Activated naive CD4-positive, alpha-beta T cell treated with anti-CD3 and anti-CD28 coated beads, Interleukin-2, amount 50 U/mL, for 72 hours (primary cell): ENCODE measurements around the gene UGT2A3. TPM values are rescaled to one million over a fixed set of nuclear protein-coding genes. Genes with fewer than 3 reads are reported as not detected.
"Not testable (repeated sequence)": the region's sequence is repeated elsewhere in the genome, so short reads cannot be mapped to it uniquely, and the experiment has no call there.

Experiments
- ATAC-seq, 2 donors: fragments of 150-1000 bp; cut with Tn5 transposase; 2 replicates each; pipeline ENCODE4 v1.10.0; 2021; ENCODE audit warnings: mild to moderate bottlenecking in 2 of 2, moderate library complexity in 2 of 2
- DNase-seq, 2 donors: peaks; one replicate each; pipeline ENCODE4 v3.0.0; 2021 to 2022; ENCODE audit warnings: low spot score in 2 of 2
- H3K27ac Mint-ChIP-seq, 2 donors: one replicate each; pipeline ENCODE4 v1.8.0; 2022; ENCODE audit warnings: mild to moderate bottlenecking in 2 of 2, mixed read lengths in 2 of 2
- H3K36me3 Mint-ChIP-seq, 2 donors: one replicate each; pipeline ENCODE4 v1.8.0; 2022; ENCODE audit warnings: mixed read lengths in 2 of 2
- H3K9me3 Mint-ChIP-seq, 2 donors: one replicate each; pipeline ENCODE4 v1.8.0; 2022; ENCODE audit warnings: mixed read lengths in 2 of 2
- total RNA-seq, 2 donors: library from RNA; stranded (reverse); gene quantifications; one replicate each; pipeline ENCODE4 v1.2.3, GENCODE V29; 2022

Gene UGT2A3
- not detected for total RNA-seq

DNA sequence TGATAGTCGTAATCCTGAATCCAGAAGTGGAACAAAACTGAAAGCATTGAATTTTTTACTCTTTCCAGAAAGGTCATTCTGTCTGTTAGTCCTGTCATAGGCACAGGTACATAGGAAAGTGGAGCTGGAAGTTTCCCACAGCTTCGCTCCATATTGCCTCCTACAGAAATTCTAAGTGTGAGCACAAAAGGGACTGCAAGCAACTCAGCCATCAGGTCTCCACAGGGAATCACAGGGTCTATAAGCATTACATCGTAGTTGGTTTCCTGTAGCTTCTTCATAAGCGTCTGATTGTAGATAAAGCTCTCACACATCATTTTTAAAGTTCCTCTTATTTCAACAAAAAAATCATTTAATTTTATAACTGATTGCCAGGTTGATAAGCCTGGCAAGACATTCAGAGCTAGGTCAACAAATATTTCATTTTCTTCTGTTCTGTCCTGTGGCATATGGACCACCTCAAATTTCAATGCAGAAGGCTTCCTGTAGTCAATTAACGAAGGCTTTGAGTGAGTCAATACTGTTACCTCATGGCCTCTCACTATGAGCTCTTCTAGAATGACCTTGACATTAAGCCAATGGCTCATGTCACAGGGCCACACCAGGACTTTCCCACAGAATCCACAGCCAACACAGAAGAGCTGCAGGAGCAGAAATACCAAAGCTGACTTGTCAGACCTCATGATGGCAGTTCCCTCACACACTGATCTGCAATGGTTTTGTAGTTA is at the start of gene UGT2A3:
Gene UGT2A3 (minus strand): TSS at position 727 of the 728 bp plus-strand sequence. CDS start 44 bp downstream, at position 683.
- ATAC-seq, result no peak
- H3K36me3 Mint-ChIP-seq, result no peaks in the 10 kb centered on the region
- H3K9me3 Mint-ChIP-seq, result peaks cover 0 to 4% of the 10 kb centered on the region in 2 donors
- DNase-seq, result no peak
- H3K27ac Mint-ChIP-seq, result no peak within 1 kb of the TSS

DNA sequence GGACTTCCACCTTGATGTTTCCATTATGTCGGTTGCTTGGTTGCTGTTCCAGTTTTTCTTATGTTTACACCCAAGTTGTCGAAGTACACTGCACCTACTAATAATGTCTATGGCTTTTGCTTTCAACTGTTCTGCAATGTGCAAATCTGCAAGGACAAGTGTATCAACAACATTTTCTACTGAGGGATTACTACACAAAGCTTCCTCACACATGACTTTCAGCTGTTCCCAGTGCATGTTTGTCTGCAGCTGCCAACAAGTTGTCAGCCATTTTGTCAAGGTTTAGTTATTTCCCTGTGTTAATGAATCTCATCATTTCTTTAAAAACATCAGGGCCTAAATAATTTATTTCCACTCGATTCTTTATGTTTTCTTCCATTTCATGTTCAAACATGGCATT is 45.4 kb upstream of the UGT2A3 start:
- DNase-seq (no peak), ATAC-seq (no peak)
- Mint-ChIP-seq H3K36me3 (no peaks in the 10 kb centered on the region), H3K27ac (no peak overlapping the region), H3K9me3 (peaks cover 0 to 10% of the 10 kb centered on the region in 2 donors)

DNA sequence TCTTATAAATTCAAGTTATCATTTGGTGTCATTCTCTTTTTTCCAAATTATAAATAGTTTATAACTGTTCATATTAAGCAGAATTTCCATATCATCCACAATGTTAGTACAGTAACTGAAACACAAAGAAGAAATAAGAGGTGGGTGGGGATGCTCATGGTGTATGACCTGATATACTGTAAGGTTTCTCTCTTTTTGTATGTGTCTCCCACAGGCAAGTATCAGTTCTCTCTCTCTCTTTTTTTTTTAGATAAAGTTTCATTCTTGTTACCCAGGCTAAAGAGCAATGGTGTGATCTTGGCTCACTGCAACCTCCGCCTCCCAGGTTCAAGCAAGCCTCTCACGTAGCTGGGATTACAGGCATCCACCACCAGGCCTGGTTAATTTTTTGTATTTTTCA is 43.7 kb upstream of the UGT2A3 start:
- H3K27ac Mint-ChIP-seq, result no peak overlapping the region
- peaks cover 0 to 10% of the 10 kb centered on the region in 2 donors for H3K9me3 Mint-ChIP-seq
- DNase-seq (no peak), ATAC-seq (no peak)
- no peaks in the 10 kb centered on the region for H3K36me3 Mint-ChIP-seq

DNA sequence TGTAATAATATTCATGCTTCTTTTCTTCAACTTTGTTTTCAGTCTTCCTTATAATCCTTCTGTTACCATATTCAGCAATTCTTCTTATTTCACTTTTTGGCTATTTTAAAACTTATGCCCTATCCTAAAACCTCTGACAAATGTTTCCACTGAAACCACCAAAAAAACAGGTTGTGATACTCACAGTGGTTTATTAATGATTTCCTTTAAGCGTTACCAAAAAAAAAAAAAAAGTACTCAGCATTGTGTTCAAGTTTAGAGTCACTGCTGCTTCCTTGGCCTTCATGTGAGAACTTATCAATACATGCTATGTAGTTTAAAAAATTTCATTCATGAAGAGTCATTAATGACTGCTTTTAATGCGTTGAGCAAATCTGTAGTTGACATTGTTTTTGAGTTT is 35.4 kb upstream of the UGT2A3 start:
- ATAC-seq, result no peak
- peaks cover 6 to 7% of the 10 kb centered on the region in 2 donors for H3K9me3 Mint-ChIP-seq
- no peak overlapping the region for H3K27ac Mint-ChIP-seq
- DNase-seq, result no peak
- H3K36me3 Mint-ChIP-seq, result peaks cover 0 to 5% of the 10 kb centered on the region in 2 donors

DNA sequence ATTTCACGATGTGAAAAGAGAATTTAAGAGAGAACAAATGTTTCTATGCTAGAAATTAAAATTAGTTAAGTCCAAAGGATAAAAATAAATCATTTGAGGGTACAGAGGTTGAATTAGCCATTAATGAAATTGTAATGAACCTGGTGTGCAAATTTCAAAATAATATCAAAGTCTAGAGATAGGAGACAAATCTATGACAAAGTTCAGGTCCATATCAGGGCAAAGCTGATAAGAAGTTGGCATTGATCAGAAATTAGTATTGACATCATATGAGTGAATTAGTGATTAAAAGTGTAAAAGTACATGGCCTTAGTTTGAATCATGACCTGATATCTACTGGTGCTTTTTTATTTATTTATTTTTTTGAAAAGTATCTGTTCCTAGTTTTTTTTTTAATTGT is 33.8 kb upstream of the UGT2A3 start:
- Mint-ChIP-seq H3K9me3 (peaks cover 6 to 7% of the 10 kb centered on the region in 2 donors), H3K27ac (no peak overlapping the region), H3K36me3 (peaks cover 0 to 5% of the 10 kb centered on the region in 2 donors)
- ATAC-seq, result no peak
- no peak for DNase-seq

DNA sequence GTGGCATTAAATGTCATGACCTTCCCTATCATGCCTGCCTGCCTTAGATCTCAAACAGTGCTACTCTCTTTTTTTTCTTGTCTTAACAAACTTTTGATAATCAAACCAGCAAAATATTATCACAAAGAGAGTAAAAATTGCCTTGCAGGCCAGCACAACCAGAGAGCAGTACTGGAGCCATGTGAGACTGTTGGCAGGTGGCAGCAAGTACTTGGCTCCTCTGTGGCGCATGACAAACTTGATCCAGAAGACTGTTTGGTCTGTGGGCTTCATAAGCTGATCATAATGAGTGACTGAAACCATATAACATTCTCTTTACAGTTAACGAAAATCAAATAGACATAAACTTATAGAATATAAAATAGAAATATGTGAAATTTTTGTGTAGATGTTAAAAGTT is 33.3 kb upstream of the UGT2A3 start:
- Mint-ChIP-seq H3K27ac (no peak overlapping the region), H3K36me3 (peaks cover 0 to 5% of the 10 kb centered on the region in 2 donors), H3K9me3 (peaks cover 6 to 7% of the 10 kb centered on the region in 2 donors)
- ATAC-seq (no peak), DNase-seq (no peak)

DNA sequence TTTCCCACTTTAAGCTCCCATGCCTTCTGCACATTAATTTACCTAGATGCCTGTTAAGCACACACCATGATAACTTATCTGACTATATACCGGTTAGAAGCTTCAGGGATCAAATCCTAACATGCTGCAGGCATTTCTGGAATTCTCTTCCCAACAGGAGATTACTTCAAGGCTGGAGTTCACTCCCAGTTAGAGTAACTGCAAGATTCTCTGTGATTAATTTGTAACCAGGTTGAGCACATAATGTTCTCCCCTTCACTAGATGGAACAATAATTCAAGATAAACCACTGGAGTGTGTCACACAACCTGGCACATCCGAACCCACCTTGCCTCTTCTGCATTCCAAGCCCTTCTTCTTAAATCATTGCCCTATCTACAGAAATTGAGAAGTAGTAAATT is 11.8 kb upstream of the UGT2A3 start:
- no peak overlapping the region for H3K27ac Mint-ChIP-seq
- H3K36me3 Mint-ChIP-seq, result no peaks in the 10 kb centered on the region
- DNase-seq (no peak), ATAC-seq (no peak)
- peaks cover 8 to 10% of the 10 kb centered on the region in 2 donors for H3K9me3 Mint-ChIP-seq

DNA sequence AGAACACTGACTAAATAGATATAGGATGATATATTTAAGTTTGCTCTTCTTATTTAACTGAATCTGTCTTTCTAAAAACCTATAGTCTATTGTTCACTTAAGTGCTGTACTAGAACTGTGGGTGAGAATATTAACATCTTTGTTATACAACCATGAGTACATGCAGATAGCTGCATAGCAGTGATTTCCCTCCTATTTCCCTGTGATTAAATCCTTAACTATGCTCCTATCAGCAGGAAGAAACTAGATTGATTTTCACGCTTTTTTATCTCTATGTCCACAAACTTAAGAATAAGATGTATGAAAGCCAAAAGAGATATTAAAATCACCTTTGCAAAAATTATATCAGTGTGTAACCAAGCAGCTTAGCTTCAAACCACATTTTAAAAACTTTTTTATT is 11.3 kb upstream of the UGT2A3 start:
- ATAC-seq, result no peak
- peaks cover 7 to 10% of the 10 kb centered on the region in 2 donors for H3K9me3 Mint-ChIP-seq

DNA sequence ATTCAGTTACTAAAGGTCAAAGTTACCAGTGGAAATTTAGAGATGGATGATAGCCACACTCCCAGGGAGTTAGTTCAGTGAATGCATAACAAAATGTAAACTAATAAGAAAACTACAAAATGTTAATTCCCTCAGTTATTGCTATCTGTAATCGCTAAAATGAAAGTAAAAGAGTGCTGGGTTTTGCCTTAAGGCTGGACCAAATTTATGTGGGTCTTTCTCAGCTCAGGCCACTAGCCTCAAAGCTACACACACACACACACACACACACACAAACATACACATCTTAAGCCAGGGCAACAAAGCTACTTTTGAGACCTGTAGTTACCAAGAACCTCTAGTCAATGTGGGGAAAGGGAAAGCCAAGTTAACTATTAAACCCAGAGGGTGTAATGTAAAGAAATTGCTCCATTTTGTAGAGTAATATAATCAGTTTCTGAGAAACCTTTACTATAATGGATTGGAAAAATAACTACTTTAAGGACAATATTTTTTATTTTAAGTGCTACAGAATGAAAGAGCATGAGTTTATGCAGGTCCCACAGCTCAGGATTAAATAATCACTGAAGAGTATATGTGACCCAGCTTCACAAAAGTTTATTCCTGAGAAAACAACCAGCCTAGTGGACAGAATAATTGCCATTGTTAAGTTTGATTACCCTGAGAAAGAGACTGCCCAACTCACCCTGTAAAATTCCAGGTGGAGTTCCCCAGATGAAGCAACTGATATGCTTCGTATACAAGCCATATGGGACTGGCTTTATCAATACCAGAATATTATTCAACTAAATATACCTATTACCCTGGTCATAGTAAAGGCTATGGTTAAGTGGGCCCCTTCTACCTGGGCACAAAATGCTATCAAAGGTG is 8.9 kb upstream of the UGT2A3 start:
- peaks cover 4 to 10% of the 10 kb centered on the region in 2 donors for H3K9me3 Mint-ChIP-seq
- no peak overlapping the region for H3K27ac Mint-ChIP-seq
- H3K36me3 Mint-ChIP-seq, result no peaks in the 10 kb centered on the region
- ATAC-seq (no peak), DNase-seq (no peak)

More for the DNA sequence above, 11.3 kb upstream of the UGT2A3 start:
- DNase-seq, result no peak
- no peaks in the 10 kb centered on the region for H3K36me3 Mint-ChIP-seq
- no peak overlapping the region for H3K27ac Mint-ChIP-seq

DNA sequence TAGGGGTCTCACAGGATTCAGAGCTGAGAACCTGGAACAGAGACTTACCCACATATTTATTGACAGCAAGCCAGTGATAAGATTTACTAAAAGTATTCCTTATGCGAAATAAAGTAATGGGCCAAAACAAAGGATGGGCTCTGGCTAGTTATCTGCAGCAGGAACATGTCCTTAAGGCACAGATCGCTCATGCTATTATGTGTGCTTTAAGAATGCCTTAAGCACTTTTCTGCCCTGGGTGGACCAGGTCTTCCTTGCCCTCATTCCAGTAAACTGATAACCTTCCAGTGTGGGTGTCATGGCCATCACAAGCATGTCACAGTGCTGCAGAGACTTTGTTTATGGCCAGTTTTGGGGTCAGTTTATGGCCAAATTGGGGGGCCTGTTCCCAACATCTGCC is 7.5 kb upstream of the UGT2A3 start:
- not testable (repeated sequence) for DNase-seq, ATAC-seq, H3K9me3 Mint-ChIP-seq, H3K27ac Mint-ChIP-seq, H3K36me3 Mint-ChIP-seq

DNA sequence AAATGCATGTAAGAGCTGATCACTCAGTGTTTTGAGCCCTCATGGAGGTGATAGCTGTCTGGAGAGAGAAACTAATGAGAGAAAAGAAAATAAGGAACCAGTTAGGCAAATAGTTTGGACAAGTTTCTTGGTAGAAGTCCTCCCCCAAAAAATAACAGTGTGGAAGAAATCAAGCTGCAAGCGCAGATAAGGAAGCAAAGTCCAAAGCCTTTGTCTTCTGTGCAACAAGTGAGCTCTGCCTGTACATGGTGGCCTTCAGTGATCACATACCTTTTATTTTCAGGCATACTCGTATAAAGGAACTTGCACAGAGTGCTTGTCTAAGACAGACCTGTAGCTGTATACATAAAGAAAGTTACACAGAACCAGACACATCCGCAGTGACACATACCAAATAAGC is 2.5 kb upstream of the UGT2A3 start:
- no peak overlapping the region for H3K27ac Mint-ChIP-seq
- DNase-seq, result no peak
- H3K36me3 Mint-ChIP-seq, result no peaks in the 10 kb centered on the region
- no peak for ATAC-seq
- H3K9me3 Mint-ChIP-seq, result peaks cover 0 to 4% of the 10 kb centered on the region in 2 donors

DNA sequence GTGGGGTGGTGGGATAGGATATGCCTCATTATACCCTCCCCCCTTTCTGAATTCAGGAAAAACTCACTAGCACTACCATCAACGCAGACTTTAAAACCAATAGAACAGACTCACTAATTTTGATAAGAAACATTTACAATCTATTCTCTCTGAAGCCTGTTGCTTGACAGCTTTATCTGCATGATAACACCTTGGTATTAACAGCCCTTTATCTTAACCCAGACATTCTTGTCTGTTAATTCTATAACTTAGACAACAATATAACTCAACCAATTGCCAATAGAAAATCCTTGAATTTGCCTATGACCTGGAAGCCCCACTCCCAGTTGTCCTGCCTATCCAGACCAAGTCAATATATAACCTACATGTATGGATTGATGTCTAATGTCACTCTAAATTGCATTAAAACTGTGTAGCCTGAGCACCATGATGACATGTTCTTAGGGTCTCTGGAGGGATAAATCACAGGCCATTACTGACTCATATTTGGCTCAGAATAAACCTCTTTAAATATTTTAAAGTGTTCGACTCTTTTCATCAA is 1.5 kb upstream of the UGT2A3 start:
- H3K27ac Mint-ChIP-seq, result no peak overlapping the region

DNA sequence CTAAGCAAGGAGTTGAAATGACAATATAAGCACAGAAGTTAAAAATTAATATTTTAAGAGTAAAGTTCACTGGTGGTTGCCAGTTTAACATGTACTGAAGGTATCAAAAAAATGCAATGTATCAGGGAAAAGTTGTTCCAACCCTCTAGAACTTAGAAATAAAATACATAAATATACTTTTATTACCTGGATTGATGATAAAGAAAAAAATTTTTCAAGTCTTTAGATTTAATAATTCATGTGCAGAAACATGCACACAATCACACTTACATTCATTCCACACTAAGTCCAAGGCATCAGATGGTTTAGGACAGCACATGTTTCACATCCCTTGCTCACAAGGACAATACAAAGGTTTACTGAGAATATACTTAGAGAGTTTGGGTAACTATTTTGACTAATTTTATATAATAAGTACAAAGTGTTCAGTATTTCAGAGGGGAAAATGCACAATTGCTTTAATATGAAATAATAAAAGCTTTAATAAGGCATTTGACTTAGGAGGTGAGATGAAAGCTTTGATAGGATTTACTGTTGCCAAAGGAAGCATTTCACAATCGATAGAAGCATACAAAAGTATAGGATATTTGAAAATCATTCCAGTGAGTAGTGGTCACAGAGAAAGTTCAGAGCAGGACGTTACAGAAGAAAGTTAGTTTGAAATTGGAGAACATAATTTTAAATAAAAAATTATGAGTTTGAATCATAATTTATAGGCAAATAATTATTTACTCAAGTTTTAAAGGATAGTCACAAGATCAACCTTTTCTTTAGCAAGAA is 392 bp upstream of the UGT2A3 start:
- peaks cover 0 to 4% of the 10 kb centered on the region in 2 donors for H3K9me3 Mint-ChIP-seq
- ATAC-seq (no peak), DNase-seq (no peak)
- H3K27ac Mint-ChIP-seq, result no peak overlapping the region
- no peaks in the 10 kb centered on the region for H3K36me3 Mint-ChIP-seq

More for the DNA sequence above, 1.5 kb upstream of the UGT2A3 start:
- H3K9me3 Mint-ChIP-seq, result peaks cover 0 to 4% of the 10 kb centered on the region in 2 donors
- H3K36me3 Mint-ChIP-seq, result no peaks in the 10 kb centered on the region
- DNase-seq (no peak), ATAC-seq (no peak)

DNA sequence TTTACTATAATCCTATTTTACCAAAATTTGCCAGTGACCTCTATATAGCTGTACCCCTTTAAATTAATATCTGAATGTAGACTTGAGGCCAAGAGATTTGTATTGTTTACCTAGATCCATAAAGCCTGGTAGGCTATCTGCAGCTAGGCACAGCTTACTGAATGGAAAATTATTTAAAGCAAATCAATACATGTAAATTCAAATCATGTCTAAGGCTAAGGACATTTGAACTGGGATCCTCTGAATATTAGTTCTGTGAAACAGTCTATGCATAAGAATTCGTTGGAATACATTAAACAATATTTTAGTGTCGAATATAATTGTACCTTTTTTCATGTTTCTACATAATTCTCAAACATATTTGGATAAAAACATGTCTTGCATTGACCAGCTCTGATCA is 1.6 kb downstream of the UGT2A3 start:
- Mint-ChIP-seq H3K36me3 (no peaks in the 10 kb centered on the region), H3K9me3 (no peaks in the 10 kb centered on the region)
- ATAC-seq, result no peak

DNA sequence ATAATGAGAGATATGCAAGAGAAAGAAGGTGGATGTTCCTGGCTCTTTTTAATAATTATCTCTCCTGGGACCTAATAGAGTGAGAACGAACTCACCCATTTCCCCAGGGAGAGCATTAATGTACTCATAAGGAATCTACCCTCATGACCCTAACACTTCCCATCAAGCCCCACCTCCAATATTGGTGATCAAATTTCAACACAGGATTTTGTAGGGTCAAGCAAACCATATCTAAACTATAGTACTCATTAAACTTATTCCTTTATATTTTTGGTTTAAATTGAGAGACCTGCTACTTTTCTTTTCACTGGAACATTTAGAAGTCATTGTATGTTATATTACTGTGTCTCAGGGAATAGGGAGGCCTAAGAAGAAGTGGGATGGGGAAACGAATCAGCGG is 2.6 kb downstream of the UGT2A3 start:
- H3K9me3 Mint-ChIP-seq, result no peaks in the 10 kb centered on the region
- DNase-seq, result no peak
- no peak for ATAC-seq
- H3K27ac Mint-ChIP-seq, result no peak overlapping the region
- H3K36me3 Mint-ChIP-seq, result no peaks in the 10 kb centered on the region

More for the DNA sequence above, 1.6 kb downstream of the UGT2A3 start:
- H3K27ac Mint-ChIP-seq, result no peak overlapping the region
- no peak for DNase-seq

DNA sequence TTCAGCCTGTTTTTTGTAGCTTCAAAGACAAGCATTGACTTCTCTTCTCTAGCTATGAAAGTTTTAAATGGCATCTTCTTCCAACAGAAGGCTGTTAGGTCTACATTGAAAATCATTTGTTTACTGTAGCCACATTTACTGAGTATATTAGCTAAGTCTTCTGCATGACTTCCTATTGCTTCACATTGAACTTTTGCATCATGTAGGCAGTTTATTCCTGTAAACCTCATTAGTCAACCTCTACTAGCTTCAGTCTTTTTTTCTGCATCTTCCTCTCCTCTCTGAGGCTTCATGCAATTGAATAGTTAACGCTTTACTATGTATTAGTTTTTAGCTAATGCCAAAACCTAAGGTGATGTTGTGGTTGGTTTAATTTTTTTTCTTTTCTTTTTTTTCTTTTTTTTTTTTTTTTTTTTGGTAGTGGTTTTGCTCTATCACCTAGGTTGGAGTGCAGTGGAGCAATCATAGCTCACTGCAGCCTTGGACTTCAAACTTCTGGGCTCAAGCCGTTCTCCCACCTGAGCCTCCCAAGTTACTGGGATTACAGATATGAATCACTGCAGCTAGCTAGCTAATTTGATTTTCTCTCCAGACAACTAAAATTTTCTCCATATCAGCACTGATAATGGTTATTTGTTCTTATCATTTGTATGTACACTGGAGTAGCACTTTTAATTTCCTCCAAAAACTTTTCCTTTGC is 3.4 kb downstream of the UGT2A3 start:
- ATAC-seq, result no peak
- Mint-ChIP-seq H3K27ac (no peak overlapping the region), H3K9me3 (peaks cover 0 to 2% of the 10 kb centered on the region in 2 donors), H3K36me3 (no peaks in the 10 kb centered on the region)
- DNase-seq, result no peak
